SK-N-SH treated with all-trans-retinoic acid at 6 μM for 48 hours (cell line): ENCODE measurements around the gene ARHGDIB.

Experiments
- ATAC-seq: fragments of 200-7000 bp; cut with Tn5 transposase; 3 replicates; pipeline ENCODE4 v1.9.1; 2020; ENCODE audit warnings: mild to moderate bottlenecking, moderate library complexity
- ARNTL ChIP-seq: fragments of 450-650 bp; formaldehyde crosslinking; IDR thresholded peaks from 2 replicates; pipeline ENCODE4 v1.5.0; 2020; ENCODE audit warnings: low read depth, mild to moderate bottlenecking, moderate library complexity, borderline replicate concordance
- BACH2 ChIP-seq: fragments of 250-450 bp; sonication (Bioruptor Pico); IDR thresholded peaks from 2 replicates; pipeline ENCODE4 v1.9.0; 2021; ENCODE audit warnings: mild to moderate bottlenecking, borderline replicate concordance
- CSDC2 ChIP-seq: fragments of 250-450 bp; sonication (Bioruptor Pico); IDR thresholded peaks from 2 replicates; pipeline ENCODE4 v1.5.0; 2020; ENCODE audit warnings: mild to moderate bottlenecking, moderate library complexity
- CSRNP3 ChIP-seq: fragments of 250-450 bp; sonication (Bioruptor Pico); IDR thresholded peaks from 2 replicates; pipeline ENCODE4 v1.5.1; 2021; ENCODE audit warnings: mild to moderate bottlenecking, moderate library complexity
- ESRRG ChIP-seq: fragments of 250-450 bp; sonication (Bioruptor Pico); IDR thresholded peaks from 2 replicates; pipeline ENCODE4 v1.6.1; 2021; ENCODE audit warnings: mild to moderate bottlenecking
- GLIS3 ChIP-seq: fragments of 250-450 bp; sonication (Bioruptor Pico); IDR thresholded peaks from 2 replicates; pipeline ENCODE4 v1.5.0; 2020; ENCODE audit warnings: mild to moderate bottlenecking, moderate library complexity
- ISL1 ChIP-seq: fragments of 250-450 bp; sonication (Bioruptor Pico); IDR thresholded peaks from 2 replicates; pipeline ENCODE4 v2.1.2; 2022; ENCODE audit warnings: mild to moderate bottlenecking, moderate library complexity
- OSR1 ChIP-seq: fragments of 250-450 bp; sonication (Bioruptor Pico); IDR thresholded peaks from 2 replicates; pipeline ENCODE4 v1.8.0; 2022; ENCODE audit warnings: moderate library complexity, mild to moderate bottlenecking, inconsistent platforms
- PATZ1 ChIP-seq: fragments of 250-450 bp; sonication (Bioruptor Pico); IDR thresholded peaks from 2 replicates; pipeline ENCODE4 v1.8.0; 2020; ENCODE audit warnings: mild to moderate bottlenecking, moderate library complexity, borderline replicate concordance
- PPARA ChIP-seq: fragments of 250-450 bp; sonication (Bioruptor Pico); IDR thresholded peaks from 2 replicates; pipeline ENCODE4 v1.5.0; 2020; ENCODE audit warnings: mild to moderate bottlenecking, borderline replicate concordance
- RARB ChIP-seq: fragments of 250-450 bp; sonication (Bioruptor Pico); IDR thresholded peaks from 2 replicates; pipeline ENCODE4 v1.8.0; 2021; ENCODE audit warnings: mild to moderate bottlenecking, moderate library complexity
- SNAI2 ChIP-seq: fragments of 250-450 bp; sonication (Bioruptor Pico); IDR thresholded peaks from 2 replicates; pipeline ENCODE4 v1.5.0; 2020; ENCODE audit warnings: mild to moderate bottlenecking, moderate library complexity
- TCF4 ChIP-seq: fragments of 250-450 bp; sonication (Bioruptor Pico); IDR thresholded peaks from 2 replicates; pipeline ENCODE4 v1.8.0; 2021; ENCODE audit warnings: mild to moderate bottlenecking, moderate library complexity, borderline replicate concordance
- TOX ChIP-seq: fragments of 250-450 bp; sonication (Bioruptor Pico); IDR thresholded peaks from 2 replicates; pipeline ENCODE4 v1.8.0; 2021; ENCODE audit warnings: mild to moderate bottlenecking, moderate library complexity, borderline replicate concordance
- ZC3H10 ChIP-seq: fragments of 250-450 bp; sonication (Bioruptor Pico); IDR thresholded peaks from 2 replicates; pipeline ENCODE4 v1.5.1; 2021; ENCODE audit warnings: mild to moderate bottlenecking, moderate library complexity
- ZFP3 ChIP-seq: fragments of 250-450 bp; sonication (Bioruptor Pico); IDR thresholded peaks from 2 replicates; pipeline ENCODE4 v1.5.0; 2020; ENCODE audit warnings: mild to moderate bottlenecking, moderate library complexity
- ZFP30 ChIP-seq: fragments of 450-650 bp; formaldehyde crosslinking; IDR thresholded peaks from 2 replicates; pipeline ENCODE4 v1.5.0; 2022; ENCODE audit warnings: mild to moderate bottlenecking, moderate library complexity
- ZNF70 ChIP-seq: fragments of 450-650 bp; formaldehyde crosslinking; IDR thresholded peaks from 2 replicates; pipeline ENCODE4 v1.5.0; 2020; ENCODE audit warnings: mild to moderate bottlenecking, moderate library complexity
- TF ChIP-seq, protein P1 (sequence below): fragments of 250-450 bp; sonication (Bioruptor Pico); IDR thresholded peaks from 2 replicates; pipeline ENCODE4 v1.5.1; 2020; ENCODE audit warnings: low read depth, mild to moderate bottlenecking, moderate library complexity
- TF ChIP-seq, protein P2 (sequence below): fragments of 250-450 bp; sonication (Bioruptor Pico); IDR thresholded peaks from 2 replicates; pipeline ENCODE4 v1.5.0; 2020; ENCODE audit warnings: mild to moderate bottlenecking, moderate library complexity
- TF ChIP-seq, protein P3 (sequence below): fragments of 250-450 bp; sonication (Bioruptor Pico); IDR thresholded peaks from 2 replicates; pipeline ENCODE4 v1.8.0; 2021; ENCODE audit warnings: low read depth, mild to moderate bottlenecking, moderate library complexity, borderline replicate concordance

The ARHGDIB gene

DNA sequence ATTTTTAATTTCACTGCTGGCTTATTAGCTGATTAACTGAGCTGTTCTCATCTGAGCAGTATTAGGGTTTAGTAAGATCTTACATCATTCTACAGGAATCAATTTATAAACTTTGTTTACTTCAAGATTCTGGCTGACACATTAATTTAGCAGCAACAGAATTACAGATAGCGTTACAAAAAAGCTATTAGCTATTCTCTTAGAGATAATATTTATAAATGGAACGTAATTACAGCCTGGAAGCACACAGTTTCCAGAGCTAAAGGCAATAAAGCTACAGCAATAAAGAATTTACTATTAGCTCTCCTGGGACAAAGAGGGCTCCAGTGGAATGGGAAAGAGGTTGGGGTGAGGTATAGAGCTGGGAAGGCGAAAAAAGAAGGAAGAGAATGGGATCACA lies 46.1 kb upstream of the ARHGDIB start:
- no peak for ATAC-seq
- TF ChIP-seq TOX (CRISPR knock-in tag) (no peak), ZC3H10 (CRISPR knock-in tag) (no peak), TCF4 (no peak), BACH2 (CRISPR knock-in tag) (no peak), PATZ1 (CRISPR knock-in tag) (no peak), GLIS3 (CRISPR knock-in tag) (no peak), CSDC2 (CRISPR knock-in tag) (no peak), OSR1 (CRISPR knock-in tag) (no peak), PPARA (CRISPR knock-in tag) (no peak), ESRRG (CRISPR knock-in tag) (no peak), RARB (no peak), CSRNP3 (CRISPR knock-in tag) (no peak), SNAI2 (no peak), ISL1 (CRISPR knock-in tag) (no peak), ARNTL (CRISPR knock-in tag) (no peak), ZFP3 (no peak), ZNF70 (CRISPR knock-in tag) (no peak)
- TF ChIP-seq, protein P1, sequence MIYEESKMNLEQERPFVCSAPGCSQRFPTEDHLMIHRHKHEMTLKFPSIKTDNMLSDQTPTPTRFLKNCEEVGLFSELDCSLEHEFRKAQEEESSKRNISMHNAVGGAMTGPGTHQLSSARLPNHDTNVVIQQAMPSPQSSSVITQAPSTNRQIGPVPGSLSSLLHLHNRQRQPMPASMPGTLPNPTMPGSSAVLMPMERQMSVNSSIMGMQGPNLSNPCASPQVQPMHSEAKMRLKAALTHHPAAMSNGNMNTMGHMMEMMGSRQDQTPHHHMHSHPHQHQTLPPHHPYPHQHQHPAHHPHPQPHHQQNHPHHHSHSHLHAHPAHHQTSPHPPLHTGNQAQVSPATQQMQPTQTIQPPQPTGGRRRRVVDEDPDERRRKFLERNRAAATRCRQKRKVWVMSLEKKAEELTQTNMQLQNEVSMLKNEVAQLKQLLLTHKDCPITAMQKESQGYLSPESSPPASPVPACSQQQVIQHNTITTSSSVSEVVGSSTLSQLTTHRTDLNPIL (CRISPR knock-in tag) = no peak
- TF ChIP-seq, protein P2, sequence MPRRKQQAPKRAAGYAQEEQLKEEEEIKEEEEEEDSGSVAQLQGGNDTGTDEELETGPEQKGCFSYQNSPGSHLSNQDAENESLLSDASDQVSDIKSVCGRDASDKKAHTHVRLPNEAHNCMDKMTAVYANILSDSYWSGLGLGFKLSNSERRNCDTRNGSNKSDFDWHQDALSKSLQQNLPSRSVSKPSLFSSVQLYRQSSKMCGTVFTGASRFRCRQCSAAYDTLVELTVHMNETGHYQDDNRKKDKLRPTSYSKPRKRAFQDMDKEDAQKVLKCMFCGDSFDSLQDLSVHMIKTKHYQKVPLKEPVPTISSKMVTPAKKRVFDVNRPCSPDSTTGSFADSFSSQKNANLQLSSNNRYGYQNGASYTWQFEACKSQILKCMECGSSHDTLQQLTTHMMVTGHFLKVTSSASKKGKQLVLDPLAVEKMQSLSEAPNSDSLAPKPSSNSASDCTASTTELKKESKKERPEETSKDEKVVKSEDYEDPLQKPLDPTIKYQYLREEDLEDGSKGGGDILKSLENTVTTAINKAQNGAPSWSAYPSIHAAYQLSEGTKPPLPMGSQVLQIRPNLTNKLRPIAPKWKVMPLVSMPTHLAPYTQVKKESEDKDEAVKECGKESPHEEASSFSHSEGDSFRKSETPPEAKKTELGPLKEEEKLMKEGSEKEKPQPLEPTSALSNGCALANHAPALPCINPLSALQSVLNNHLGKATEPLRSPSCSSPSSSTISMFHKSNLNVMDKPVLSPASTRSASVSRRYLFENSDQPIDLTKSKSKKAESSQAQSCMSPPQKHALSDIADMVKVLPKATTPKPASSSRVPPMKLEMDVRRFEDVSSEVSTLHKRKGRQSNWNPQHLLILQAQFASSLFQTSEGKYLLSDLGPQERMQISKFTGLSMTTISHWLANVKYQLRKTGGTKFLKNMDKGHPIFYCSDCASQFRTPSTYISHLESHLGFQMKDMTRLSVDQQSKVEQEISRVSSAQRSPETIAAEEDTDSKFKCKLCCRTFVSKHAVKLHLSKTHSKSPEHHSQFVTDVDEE (CRISPR knock-in tag) = no peak
- TF ChIP-seq, protein P3, sequence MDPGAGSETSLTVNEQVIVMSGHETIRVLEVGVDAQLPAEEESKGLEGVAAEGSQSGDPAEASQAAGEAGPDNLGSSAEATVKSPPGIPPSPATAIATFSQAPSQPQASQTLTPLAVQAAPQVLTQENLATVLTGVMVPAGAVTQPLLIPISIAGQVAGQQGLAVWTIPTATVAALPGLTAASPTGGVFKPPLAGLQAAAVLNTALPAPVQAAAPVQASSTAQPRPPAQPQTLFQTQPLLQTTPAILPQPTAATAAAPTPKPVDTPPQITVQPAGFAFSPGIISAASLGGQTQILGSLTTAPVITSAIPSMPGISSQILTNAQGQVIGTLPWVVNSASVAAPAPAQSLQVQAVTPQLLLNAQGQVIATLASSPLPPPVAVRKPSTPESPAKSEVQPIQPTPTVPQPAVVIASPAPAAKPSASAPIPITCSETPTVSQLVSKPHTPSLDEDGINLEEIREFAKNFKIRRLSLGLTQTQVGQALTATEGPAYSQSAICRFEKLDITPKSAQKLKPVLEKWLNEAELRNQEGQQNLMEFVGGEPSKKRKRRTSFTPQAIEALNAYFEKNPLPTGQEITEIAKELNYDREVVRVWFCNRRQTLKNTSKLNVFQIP = no peak

DNA sequence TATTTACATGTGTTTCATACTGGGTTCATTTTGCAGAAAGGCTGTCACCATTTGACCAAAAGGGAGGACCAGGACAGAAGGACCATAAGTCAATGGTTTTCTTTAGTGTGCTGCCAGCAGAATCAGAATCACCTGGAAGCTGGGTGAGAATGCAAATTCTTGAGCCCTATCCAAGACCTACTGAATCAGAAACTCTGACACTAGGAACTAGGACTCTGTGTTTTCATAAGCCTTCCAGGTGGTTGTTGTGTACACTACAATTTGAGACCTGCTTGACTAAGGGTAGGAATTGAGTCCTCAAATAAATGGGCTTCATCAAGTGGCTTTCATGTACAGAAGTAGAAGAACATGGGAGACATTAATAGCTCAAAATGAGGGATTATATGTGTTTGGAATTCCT lies 43.7 kb upstream of the ARHGDIB start:
- TF ChIP-seq PATZ1 (CRISPR knock-in tag) = no peak
- no peak for TF ChIP-seq TCF4
- TF ChIP-seq ESRRG (CRISPR knock-in tag) = no peak
- no peak for TF ChIP-seq ZC3H10 (CRISPR knock-in tag)
- TF ChIP-seq, protein P2 (CRISPR knock-in tag) = no peak
- TF ChIP-seq ZNF70 (CRISPR knock-in tag) = no peak
- no peak for TF ChIP-seq OSR1 (CRISPR knock-in tag)
- TF ChIP-seq RARB = no peak
- TF ChIP-seq ZFP30 = no peak
- no peak for TF ChIP-seq GLIS3 (CRISPR knock-in tag)
- no peak for ATAC-seq
